GM06990 (cell line): Measurements from ENCODE around the gene NCAM1.

Experiments
- DNase-seq: peaks from one replicate; pipeline ENCODE4 v3.0.0-alpha.2; 2011; ENCODE audit not compliant: insufficient read length; ENCODE audit errors: extremely low read depth
- H3K27me3 ChIP-seq: replicated peaks from 2 replicates; pipeline ENCODE4 v1.6.0; 2011; ENCODE audit warnings: low read length; ENCODE audit not compliant: control insufficient read depth, insufficient read depth
- H3K36me3 ChIP-seq: 2 replicates; pipeline ENCODE4 v1.5.1; 2011; ENCODE audit warnings: low read length; ENCODE audit not compliant: control insufficient read depth, insufficient read depth
- H3K4me3 ChIP-seq: replicated peaks from 2 replicates; pipeline ENCODE4 v1.5.1; 2011; ENCODE audit warnings: low read depth, mild to moderate bottlenecking, control low read depth, low read length
- CTCF ChIP-seq: IDR thresholded peaks from 2 replicates; pipeline ENCODE4 v1.5.1; 2011; ENCODE audit warnings: low read length, control low read depth, mild to moderate bottlenecking, inconsistent platforms; ENCODE audit not compliant: insufficient read depth, poor library complexity, severe bottlenecking

NCAM1 gene

GRCh38 chr11:113263458-113264259 is 302.4 kb downstream of the NCAM1 start:
- Histone ChIP-seq H3K4me3 (no peak overlapping the region), H3K36me3 (no peaks in the 10 kb centered on the region), H3K27me3 (peaks cover 6% of the 10 kb centered on the region; the same call in 1 of the 2 replicates)
- TF ChIP-seq CTCF, result no peak
- DNase-seq, result no peak

GRCh38 chr11:113265362-113265761 is 304.1 kb downstream of the NCAM1 start:
- no peak for TF ChIP-seq CTCF
- DNase-seq, result no peak
- peaks cover 8% of the 10 kb centered on the region; the same call in 1 of the 2 replicates for H3K27me3 ChIP-seq

GRCh38 chr11:113267493-113267892 is 306.3 kb downstream of the NCAM1 start:
- no peak for TF ChIP-seq CTCF
- no peaks in the 10 kb centered on the region for H3K36me3 ChIP-seq
- no peak for DNase-seq

More at GRCh38 chr11:113265362-113265761, 304.1 kb downstream of the NCAM1 start:
- Histone ChIP-seq H3K4me3 (no peak overlapping the region), H3K36me3 (no peaks in the 10 kb centered on the region)

GRCh38 chr11:113269096-113269495 is 307.9 kb downstream of the NCAM1 start:
- Histone ChIP-seq H3K27me3 (peaks cover 3% of the 10 kb centered on the region; the same call in 1 of the 2 replicates), H3K36me3 (no peaks in the 10 kb centered on the region)
- no peak for TF ChIP-seq CTCF

More at GRCh38 chr11:113267493-113267892, 306.3 kb downstream of the NCAM1 start:
- H3K4me3 ChIP-seq, result no peak overlapping the region
- peaks cover 3% of the 10 kb centered on the region; the same call in 1 of the 2 replicates for H3K27me3 ChIP-seq

GRCh38 chr11:113269636-113270035 is 308.4 kb downstream of the NCAM1 start:
- no peak for TF ChIP-seq CTCF
- DNase-seq, result no peak
- Histone ChIP-seq H3K4me3 (no peak overlapping the region), H3K27me3 (0 out of 2 replicates have a peak, but pooled peaks cover 3% of the 10 kb centered on the region), H3K36me3 (no peaks in the 10 kb centered on the region)

More at GRCh38 chr11:113269096-113269495, 307.9 kb downstream of the NCAM1 start:
- no peak overlapping the region for H3K4me3 ChIP-seq
- DNase-seq, result no peak
